HFFc6 (cell line): ENCODE measurements around the gene FAM83E. TPM values are rescaled to one million over a fixed set of nuclear protein-coding genes. Genes with fewer than 3 reads are reported as not detected.

Experiments
- DNase-seq: peaks from one replicate; pipeline ENCODE4 v3.0.0-alpha.2; 2018
- H3K27ac Mint-ChIP-seq: 2 replicates; pipeline ENCODE4 v1.8.0; 2020; ENCODE audit warnings: mild to moderate bottlenecking, mixed read lengths
- H3K27me3 Mint-ChIP-seq: 2 replicates; pipeline ENCODE4 v1.8.0; 2021; ENCODE audit warnings: mild to moderate bottlenecking, moderate library complexity, mixed read lengths; ENCODE audit not compliant: insufficient read depth
- H3K36me3 Mint-ChIP-seq: 2 replicates; pipeline ENCODE4 v1.8.0; 2021; ENCODE audit warnings: low read depth, mixed read lengths
- H3K4me1 Mint-ChIP-seq: 2 replicates; pipeline ENCODE4 v1.8.0; 2020; ENCODE audit warnings: low read depth, mixed read lengths
- H3K4me3 Mint-ChIP-seq: 2 replicates; pipeline ENCODE4 v1.8.0; 2020; ENCODE audit warnings: mild to moderate bottlenecking, moderate library complexity, mixed read lengths
- H3K9me3 Mint-ChIP-seq: 2 replicates; pipeline ENCODE4 v1.8.0; 2020; ENCODE audit warnings: mild to moderate bottlenecking, mixed read lengths
- CTCF ChIP-seq: fragments of 200-600 bp; sonication (generic); IDR thresholded peaks from 2 replicates; pipeline ENCODE4 v1.5.0; 2021; ENCODE audit warnings: antibody characterized with exemption, mild to moderate bottlenecking
- total RNA-seq, 6 experiments: library from RNA; stranded (reverse); fragmentation: NEBNext Ultra II Directional; extraction: Animal tissue kit (Norgen Biotek cat#: 25700); gene quantifications; 2 replicates in 1 of 6; 3 replicates in 5 of 6; pipeline ENCODE4 v1.2.3, GENCODE V29; 2021

FAM83E gene
- total RNA-seq, 6 experiments from 2014 or later = 0.23 to 0.99 (median 0.54) TPM

DNA sequence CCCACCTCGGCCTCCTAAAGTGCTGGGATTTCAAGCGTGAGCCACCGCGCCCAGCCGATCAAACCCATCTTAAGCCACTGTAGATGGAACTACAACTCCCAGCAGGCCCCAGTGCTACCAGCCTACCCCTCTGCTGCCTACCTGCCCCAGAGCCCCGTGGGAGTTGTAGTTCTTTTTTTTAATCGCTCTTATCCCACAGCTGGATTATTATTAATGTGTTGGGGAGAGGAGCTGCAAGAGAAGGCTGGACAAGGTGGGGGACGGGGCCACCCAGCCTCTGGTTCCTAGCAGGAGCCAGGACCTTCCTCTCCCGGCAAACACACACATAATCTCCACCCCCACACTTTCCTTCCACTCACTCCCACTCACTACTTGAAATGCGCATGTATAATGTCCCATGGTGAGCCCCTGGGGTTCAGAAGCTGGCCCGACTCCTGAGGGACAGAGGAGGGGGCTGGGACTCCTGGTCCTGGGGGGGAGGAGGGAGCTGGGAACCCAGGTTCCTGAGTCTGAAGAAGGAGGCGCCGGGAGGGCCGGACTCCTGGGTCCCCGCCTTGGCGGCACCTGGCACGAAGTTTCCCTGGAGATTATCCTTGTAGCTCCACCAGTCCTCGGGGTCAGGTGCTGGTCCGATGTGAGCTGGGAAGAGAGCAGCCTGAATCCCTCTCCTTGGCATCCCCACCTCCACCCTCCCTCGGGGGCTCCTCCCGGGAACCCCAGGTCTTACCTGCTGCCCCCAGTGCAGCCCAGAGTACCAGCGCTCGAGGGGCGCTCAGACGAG, 30.2 kb upstream of the FAM83E start:
- peak; percentile 45 for DNase-seq
- Mint-ChIP-seq H3K4me3 (peak overlapping the region; percentile 35; the same call in 1 of the 2 replicates), H3K27me3 (peaks cover 23% of the 10 kb centered on the region), H3K4me1 (peaks cover 22% of the 10 kb centered on the region), H3K9me3 (no peaks in the 10 kb centered on the region), H3K36me3 (no peaks in the 10 kb centered on the region), H3K27ac (no peak overlapping the region)
- TF ChIP-seq CTCF = no peak

DNA sequence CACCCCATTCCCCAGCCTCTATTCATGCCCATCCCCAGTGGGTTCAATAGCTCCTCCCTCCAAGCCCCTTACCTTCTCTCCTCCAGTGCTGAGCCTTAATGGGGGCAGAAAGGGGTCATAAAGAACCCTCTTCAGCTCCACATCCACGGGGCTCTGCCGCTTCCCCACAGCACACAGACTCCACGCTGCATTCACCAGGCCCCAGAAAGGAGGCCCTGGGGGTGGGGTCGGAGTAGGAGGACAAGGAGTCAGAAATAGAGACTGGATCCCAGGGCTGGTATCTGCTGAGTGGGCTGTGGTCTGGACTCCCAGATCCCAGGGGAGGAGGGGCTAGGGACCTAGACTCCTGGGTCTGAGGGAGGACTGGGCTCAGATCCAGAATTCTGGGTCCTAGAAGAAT, 29.5 kb upstream of the FAM83E start:
- Mint-ChIP-seq H3K27me3 (peaks cover 22% of the 10 kb centered on the region), H3K27ac (no peak overlapping the region)

DNA sequence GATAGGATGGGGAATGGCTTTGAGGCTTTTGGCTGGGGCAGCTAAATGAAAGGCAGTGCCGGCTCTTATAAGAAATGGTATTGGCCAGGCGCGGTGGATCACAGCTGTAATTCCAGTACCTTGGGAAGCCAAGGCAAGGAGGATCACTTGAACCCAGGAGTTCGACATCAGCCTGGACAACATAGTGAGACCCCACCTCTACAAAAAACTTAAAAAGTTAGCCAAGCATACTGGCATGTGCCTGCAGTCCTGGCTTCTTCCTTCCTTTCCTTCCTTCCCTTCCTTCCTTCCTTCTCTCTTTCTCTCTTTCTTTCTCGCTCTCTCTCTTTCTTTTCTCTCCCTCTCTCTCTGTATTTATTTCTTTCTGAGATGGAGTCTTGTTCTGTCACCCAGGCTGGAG, 28.0 kb upstream of the FAM83E start:
- Mint-ChIP-seq H3K36me3 (no peaks in the 10 kb centered on the region), H3K4me3 (no peak overlapping the region), H3K27ac (no peak overlapping the region), H3K9me3 (no peaks in the 10 kb centered on the region), H3K27me3 (peaks cover 27% of the 10 kb centered on the region), H3K4me1 (peaks cover 23% of the 10 kb centered on the region)
- TF ChIP-seq CTCF = no peak
- no peak for DNase-seq

More for the DNA sequence above, 29.5 kb upstream of the FAM83E start:
- Mint-ChIP-seq H3K4me1 (peaks cover 22% of the 10 kb centered on the region), H3K36me3 (no peaks in the 10 kb centered on the region), H3K9me3 (no peaks in the 10 kb centered on the region), H3K4me3 (no peak overlapping the region)
- no peak for TF ChIP-seq CTCF
- no peak for DNase-seq

- Mint-ChIP-seq H3K27me3 (peaks cover 27% of the 10 kb centered on the region), H3K4me3 (no peak overlapping the region), H3K36me3 (no peaks in the 10 kb centered on the region), H3K9me3 (no peaks in the 10 kb centered on the region), H3K27ac (no peak overlapping the region), H3K4me1 (peaks cover 28% of the 10 kb centered on the region)
- no peak for TF ChIP-seq CTCF
- DNase-seq = no peak
These were observed 27.0 kb upstream of the FAM83E start for GRCh38 chr19:48641850-48642249.

DNA sequence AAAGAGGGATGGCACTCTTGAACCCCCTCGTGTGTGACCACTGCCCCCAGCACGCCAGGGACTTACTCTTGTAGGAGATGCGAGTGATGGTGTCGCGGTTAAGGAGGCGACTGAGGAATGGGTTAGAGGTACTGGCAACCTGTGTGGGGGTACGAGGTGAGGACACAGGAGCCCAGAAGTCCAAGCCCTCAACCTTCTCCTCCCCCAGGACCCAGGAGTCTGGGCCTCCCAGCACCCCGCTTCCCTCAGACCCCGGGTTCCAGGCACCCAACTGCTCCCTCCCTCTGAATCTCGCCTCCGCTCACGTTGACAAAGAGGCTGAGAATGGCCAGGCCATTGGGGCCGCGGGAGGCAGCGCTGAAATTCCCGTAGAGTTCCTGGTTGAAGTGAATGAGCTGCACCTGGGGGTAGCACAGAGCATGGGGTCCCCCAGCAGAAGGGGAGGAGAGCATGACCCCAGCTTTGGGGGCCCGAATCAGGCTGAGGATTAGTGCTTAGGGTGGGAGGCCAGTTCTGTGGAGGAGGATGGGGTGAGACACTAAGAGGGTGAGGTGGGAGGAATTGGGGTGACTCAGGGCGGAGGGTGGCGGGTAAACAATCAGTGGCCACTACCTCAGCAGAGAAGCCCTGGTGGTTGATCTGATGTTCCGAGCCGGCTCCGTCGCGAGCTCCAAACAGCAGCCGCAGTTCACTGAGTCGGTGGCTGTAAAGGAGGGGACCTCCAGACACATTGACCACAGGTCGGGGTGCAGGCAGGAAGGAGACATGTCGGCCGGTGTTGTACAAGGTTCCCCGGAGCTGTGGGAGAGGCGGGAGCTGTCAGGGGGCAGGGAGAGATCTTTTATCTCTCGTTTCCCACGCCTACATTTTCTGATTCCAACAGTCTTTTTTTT, 24.9 kb upstream of the FAM83E start:
- Mint-ChIP-seq H3K4me3 (0 out of 2 replicates have a peak overlapping the region, but pooled peaks have one; percentile 24), H3K9me3 (no peaks in the 10 kb centered on the region), H3K27ac (no peak overlapping the region), H3K4me1 (peaks cover 32% of the 10 kb centered on the region), H3K36me3 (no peaks in the 10 kb centered on the region), H3K27me3 (peaks cover 27% of the 10 kb centered on the region)
- no peak for TF ChIP-seq CTCF
- DNase-seq = no peak
